RWPE1 (cell line): ENCODE measurements around the gene ACLY.

Experiments
- CTCF ChIA-PET: fragments of 350-600 bp; sonication (Branson Sonifier 250); formaldehyde crosslinking; extraction: SDS; loops from one replicate; lab custom pipeline; 2021; lab: Yijun Ruan, JAX
- POLR2A ChIA-PET: fragments of 400-600 bp; formaldehyde crosslinking; extraction: SDS; loops from one replicate; lab custom pipeline; 2020; ENCODE audit warnings: antibody characterized with exemption; ENCODE audit not compliant: low non-redundant PET; lab: Yijun Ruan, JAX
- DNase-seq: peaks from one replicate; pipeline ENCODE4 v3.0.0; 2012; ENCODE audit warnings: low spot score
- H3K27ac ChIP-seq: fragments of 450-650 bp; 2 replicates; pipeline ENCODE4 v1.5.1; 2017
- TF ChIP-seq, protein P1 (sequence below): fragments of 450-650 bp; conservative IDR thresholded peaks from 2 replicates; pipeline ENCODE4 v1.5.1; 2017; ENCODE audit warnings: low read depth, mild to moderate bottlenecking

ACLY gene

GRCh38 chr17:41906465-41907184, 12.1 kb downstream of the ACLY start:
- TF ChIP-seq, protein P1, sequence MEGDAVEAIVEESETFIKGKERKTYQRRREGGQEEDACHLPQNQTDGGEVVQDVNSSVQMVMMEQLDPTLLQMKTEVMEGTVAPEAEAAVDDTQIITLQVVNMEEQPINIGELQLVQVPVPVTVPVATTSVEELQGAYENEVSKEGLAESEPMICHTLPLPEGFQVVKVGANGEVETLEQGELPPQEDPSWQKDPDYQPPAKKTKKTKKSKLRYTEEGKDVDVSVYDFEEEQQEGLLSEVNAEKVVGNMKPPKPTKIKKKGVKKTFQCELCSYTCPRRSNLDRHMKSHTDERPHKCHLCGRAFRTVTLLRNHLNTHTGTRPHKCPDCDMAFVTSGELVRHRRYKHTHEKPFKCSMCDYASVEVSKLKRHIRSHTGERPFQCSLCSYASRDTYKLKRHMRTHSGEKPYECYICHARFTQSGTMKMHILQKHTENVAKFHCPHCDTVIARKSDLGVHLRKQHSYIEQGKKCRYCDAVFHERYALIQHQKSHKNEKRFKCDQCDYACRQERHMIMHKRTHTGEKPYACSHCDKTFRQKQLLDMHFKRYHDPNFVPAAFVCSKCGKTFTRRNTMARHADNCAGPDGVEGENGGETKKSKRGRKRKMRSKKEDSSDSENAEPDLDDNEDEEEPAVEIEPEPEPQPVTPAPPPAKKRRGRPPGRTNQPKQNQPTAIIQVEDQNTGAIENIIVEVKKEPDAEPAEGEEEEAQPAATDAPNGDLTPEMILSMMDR: no peak
- ChIA-PET CTCF (interaction anchor here (0.6 kb wide), 1 partner anchor 146 kb away, joined by 3 read pairs; no protein-coding TSS in a partner anchor), POLR2A (no interaction called here)
- peak overlapping the region; percentile 34 for H3K27ac ChIP-seq
- DNase-seq: no peak

DNA sequence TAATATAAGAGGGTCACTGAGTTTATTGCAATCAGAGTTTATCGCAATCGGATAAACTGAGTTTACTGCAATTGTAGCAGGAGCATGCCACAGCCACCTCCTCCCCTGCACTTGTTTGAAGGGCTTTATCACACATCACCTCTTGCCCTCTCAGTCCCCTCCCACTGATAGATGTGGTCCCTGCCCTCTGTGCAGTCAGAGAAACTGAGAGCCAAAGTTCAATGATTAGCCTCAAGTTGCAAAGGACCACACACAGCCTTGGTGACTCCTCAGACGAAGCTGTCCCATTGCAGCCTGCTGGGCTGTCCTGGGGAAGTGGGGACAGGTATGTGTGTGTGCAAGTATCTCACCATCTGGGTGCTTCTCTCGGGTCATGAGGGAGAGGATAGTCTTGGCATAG, 13.6 kb downstream of the ACLY start:
- TF ChIP-seq, protein P1: no peak
- no peak for DNase-seq
- peak overlapping the region; percentile 34; the same call in 1 of the 2 replicates for H3K27ac ChIP-seq
- CTCF ChIA-PET: no interaction called here
- POLR2A ChIA-PET: no interaction called here

GRCh38 chr17:41904242-41904841, 14.4 kb downstream of the ACLY start:
- no peak for DNase-seq
- no peak overlapping the region for H3K27ac ChIP-seq
- ChIA-PET POLR2A (no interaction called here), CTCF (no interaction called here)
- TF ChIP-seq, protein P1: no peak

- H3K27ac ChIP-seq: 0 out of 2 replicates have a peak overlapping the region, but pooled peaks have one; percentile 9
- ChIA-PET POLR2A (no interaction called here), CTCF (interaction anchor here (0.7 to 1.0 kb wide), 2 partner anchors 13 to 35 kb away, joined by 3 read pairs; no protein-coding TSS in a partner anchor)
- no peak for DNase-seq
- TF ChIP-seq, protein P1: no peak
These were observed 17.1 kb downstream of the ACLY start for GRCh38 chr17:41901646-41902045.

DNA sequence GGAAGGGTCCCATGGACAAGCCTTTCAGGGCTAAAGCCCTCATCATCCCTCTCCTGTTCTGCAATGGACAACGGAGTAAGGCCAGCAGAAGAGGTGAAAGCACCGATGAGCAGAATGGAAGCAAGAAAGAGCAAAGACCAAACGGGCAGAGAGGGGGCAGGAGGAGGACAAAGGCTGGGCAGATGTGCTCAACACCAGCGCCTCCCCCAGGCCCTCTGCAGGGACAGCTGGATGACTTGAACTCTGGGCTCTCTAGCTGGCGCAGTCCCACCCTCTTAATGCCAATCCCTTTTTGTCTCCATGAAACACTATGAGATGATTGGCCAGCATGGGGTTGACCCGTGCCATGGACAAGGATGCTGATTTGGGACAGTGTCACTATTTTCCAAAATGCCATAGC, 22.0 kb downstream of the ACLY start:
- TF ChIP-seq, protein P1: no peak
- peak overlapping the region; percentile 56 for H3K27ac ChIP-seq
- CTCF ChIA-PET: no interaction called here
- POLR2A ChIA-PET: no interaction called here
- no peak for DNase-seq

DNA sequence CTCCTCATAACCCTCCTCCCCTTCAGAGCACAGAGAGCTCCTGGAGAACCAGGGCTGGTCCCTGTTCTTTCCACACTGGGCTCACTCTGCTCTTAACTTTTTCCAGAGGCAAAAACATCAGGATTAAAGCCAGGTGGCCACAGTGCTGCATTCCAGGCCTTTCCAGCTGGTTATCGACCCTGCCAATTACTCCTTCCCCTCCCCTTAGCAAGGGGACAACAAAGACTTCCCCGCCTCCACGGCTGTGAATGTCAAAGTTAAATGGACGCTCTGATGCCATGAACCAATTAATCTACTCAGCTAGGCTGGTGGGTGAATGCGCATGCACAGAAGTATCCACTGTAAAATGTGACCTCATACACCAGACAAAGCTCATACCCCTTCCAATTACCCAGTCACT, 23.1 kb downstream of the ACLY start:
- POLR2A ChIA-PET: no interaction called here

More for the DNA sequence above, 23.1 kb downstream of the ACLY start:
- TF ChIP-seq, protein P1: no peak
- CTCF ChIA-PET: no interaction called here
- H3K27ac ChIP-seq: peak overlapping the region; percentile 56
- no peak for DNase-seq
